Measurements from ENCODE around the gene RNASET2. TPM values are rescaled to one million over a fixed set of nuclear protein-coding genes. Genes with fewer than 3 reads are reported as not detected.

Gene RNASET2
- polyA plus RNA-seq, 3 donors = 432 to 562 (median 493) TPM

DNA sequence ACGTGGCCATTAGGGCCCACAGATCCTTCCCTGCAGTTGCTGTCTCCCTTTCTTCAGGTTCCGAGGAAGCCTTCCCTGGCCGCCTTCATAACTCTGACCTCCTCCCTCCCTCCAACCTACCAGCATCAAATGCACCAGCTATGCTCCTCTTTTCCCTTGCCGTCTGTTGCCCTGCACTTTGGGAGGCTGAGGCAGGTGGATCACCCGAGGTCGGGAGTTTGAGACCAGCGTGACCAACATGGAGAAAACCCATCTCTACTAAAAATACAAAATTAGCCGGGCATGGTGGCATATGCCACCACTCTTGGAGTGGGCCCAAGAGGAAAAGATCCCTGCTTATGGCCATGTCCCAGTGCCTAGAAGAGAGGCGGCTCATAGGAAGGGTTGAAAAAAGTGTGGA is 31.8 kb downstream of the RNASET2 start:
- Mint-ChIP-seq H3K4me1 (no peaks in the 10 kb centered on the region), H3K9me3 (no peaks in the 10 kb centered on the region), H3K27ac (peak overlapping the region in 1 of 7 donors; percentile 1), H3K36me3 (peaks cover 39 to 49% of the 10 kb centered on the region in 2 donors), H3K27me3 (ENCODE audit: low read depth in 3 of 3) (no peaks in the 10 kb centered on the region), H3K4me3 (no peak overlapping the region)
- Histone ChIP-seq H3K36me3 (replicated peaks in 1 of 2; ENCODE audit: control insufficient read depth in 1 of 2, insufficient read depth in 2 of 2, low read length in 2 of 2) (peaks cover 26 to 32% of the 10 kb centered on the region in 2 donors), H3K4me3 (replicated peaks in 1 of 3; ENCODE audit: low read depth in 2 of 3, low read length in 3 of 3) (no peak overlapping the region), H2AFZ (ENCODE audit: insufficient read depth, low read depth, low read length, poor library complexity, severe bottlenecking) (no peak overlapping the region), H3K79me2 (ENCODE audit: insufficient read depth, low read length) (no peaks in the 10 kb centered on the region), H3K9ac (ENCODE audit: insufficient read depth, low read length, poor library complexity, severe bottlenecking) (no peak overlapping the region), H4K20me1 (ENCODE audit: insufficient read depth, low read length) (peaks cover 45% of the 10 kb centered on the region), H3K9me3 (replicated peaks in 1 of 2; ENCODE audit: control insufficient read depth in 1 of 2, insufficient read depth in 1 of 2, low read length in 2 of 2) (no peaks in the 10 kb centered on the region), H3K27me3 (ENCODE audit: control insufficient read depth in 2 of 2, insufficient read depth in 2 of 2, low read length in 2 of 2) (peaks cover 0 to 4% of the 10 kb centered on the region in 2 donors), H3K27ac (ENCODE audit: low read depth in 1 of 2, low read length in 2 of 2) (no peak overlapping the region), H3K4me2 (replicated peaks; ENCODE audit: extremely low read depth, low read length, poor library complexity, severe bottlenecking) (no peak overlapping the region), H3K4me1 (ENCODE audit: control insufficient read depth in 1 of 2, insufficient read depth in 2 of 2, low read length in 2 of 2) (no peaks in the 10 kb centered on the region)
- no peak for DNase-seq
- 98% methylated on average over 4 of the region's 9 CpGs for WGBS (ENCODE audit: insufficient coverage)
- intact Hi-C loops (cut with micrococcal nuclease) = no loop called here
- TF ChIP-seq, protein P1, sequence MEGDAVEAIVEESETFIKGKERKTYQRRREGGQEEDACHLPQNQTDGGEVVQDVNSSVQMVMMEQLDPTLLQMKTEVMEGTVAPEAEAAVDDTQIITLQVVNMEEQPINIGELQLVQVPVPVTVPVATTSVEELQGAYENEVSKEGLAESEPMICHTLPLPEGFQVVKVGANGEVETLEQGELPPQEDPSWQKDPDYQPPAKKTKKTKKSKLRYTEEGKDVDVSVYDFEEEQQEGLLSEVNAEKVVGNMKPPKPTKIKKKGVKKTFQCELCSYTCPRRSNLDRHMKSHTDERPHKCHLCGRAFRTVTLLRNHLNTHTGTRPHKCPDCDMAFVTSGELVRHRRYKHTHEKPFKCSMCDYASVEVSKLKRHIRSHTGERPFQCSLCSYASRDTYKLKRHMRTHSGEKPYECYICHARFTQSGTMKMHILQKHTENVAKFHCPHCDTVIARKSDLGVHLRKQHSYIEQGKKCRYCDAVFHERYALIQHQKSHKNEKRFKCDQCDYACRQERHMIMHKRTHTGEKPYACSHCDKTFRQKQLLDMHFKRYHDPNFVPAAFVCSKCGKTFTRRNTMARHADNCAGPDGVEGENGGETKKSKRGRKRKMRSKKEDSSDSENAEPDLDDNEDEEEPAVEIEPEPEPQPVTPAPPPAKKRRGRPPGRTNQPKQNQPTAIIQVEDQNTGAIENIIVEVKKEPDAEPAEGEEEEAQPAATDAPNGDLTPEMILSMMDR (IDR thresholded peaks at IDR 0.05) = no peak

DNA sequence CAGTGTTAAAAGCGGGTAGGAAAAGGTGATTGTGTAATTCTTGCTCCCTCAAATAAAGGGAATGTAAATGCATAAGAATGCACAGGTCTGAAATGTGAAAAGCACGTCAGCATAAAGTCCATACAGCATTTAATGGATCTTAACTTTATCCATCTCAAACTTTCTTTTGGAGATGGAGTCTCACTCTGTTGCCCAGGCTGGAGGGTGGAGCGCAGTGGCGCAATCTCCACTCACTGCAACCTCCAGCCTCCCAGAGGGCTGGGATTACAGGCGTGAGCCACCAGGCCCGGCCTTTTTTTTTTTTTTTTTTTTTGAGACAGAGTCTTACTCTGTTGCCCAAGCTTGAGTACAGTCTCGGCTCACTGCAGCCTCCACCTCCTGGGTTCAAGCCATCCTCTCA is 33.4 kb downstream of the RNASET2 start:
- no peaks in the 10 kb centered on the region for H3K4me1 ChIP-seq (ENCODE audit: control insufficient read depth in 1 of 2, insufficient read depth in 2 of 2, low read length in 2 of 2)

More for the DNA sequence above, 33.4 kb downstream of the RNASET2 start:
- peaks cover 0 to 2% (median 0%) of the 10 kb centered on the region in 7 donors for H3K9me3 Mint-ChIP-seq
- Histone ChIP-seq H4K20me1 (ENCODE audit: insufficient read depth, low read length) (peaks cover 29% of the 10 kb centered on the region), H3K4me2 (replicated peaks; ENCODE audit: extremely low read depth, low read length, poor library complexity, severe bottlenecking) (no peak overlapping the region), H3K27me3 (ENCODE audit: control insufficient read depth in 2 of 2, insufficient read depth in 2 of 2, low read length in 2 of 2) (peaks cover 0 to 7% of the 10 kb centered on the region in 2 donors), H3K9me3 (replicated peaks in 1 of 2; ENCODE audit: control insufficient read depth in 1 of 2, insufficient read depth in 1 of 2, low read length in 2 of 2) (no peaks in the 10 kb centered on the region), H3K4me3 (replicated peaks in 1 of 3; ENCODE audit: low read depth in 2 of 3, low read length in 3 of 3) (no peak overlapping the region), H3K9ac (ENCODE audit: insufficient read depth, low read length, poor library complexity, severe bottlenecking) (no peak overlapping the region), H2AFZ (ENCODE audit: insufficient read depth, low read depth, low read length, poor library complexity, severe bottlenecking) (no peak overlapping the region), H3K36me3 (replicated peaks in 1 of 2; ENCODE audit: control insufficient read depth in 1 of 2, insufficient read depth in 2 of 2, low read length in 2 of 2) (peaks cover 10 to 16% of the 10 kb centered on the region in 2 donors), H3K27ac (ENCODE audit: low read depth in 1 of 2, low read length in 2 of 2) (no peak overlapping the region), H3K79me2 (ENCODE audit: insufficient read depth, low read length) (no peaks in the 10 kb centered on the region)
- no peak for DNase-seq
- H3K36me3 Mint-ChIP-seq = peaks cover 23 to 33% of the 10 kb centered on the region in 2 donors
- H3K27me3 Mint-ChIP-seq (ENCODE audit: low read depth in 3 of 3) = peaks cover 0 to 2% (median 0%) of the 10 kb centered on the region in 3 donors
- intact Hi-C loops (cut with micrococcal nuclease) = no loop called here
- no peak overlapping the region for H3K27ac Mint-ChIP-seq
- WGBS (ENCODE audit: insufficient coverage) = 100% methylated on average over 1 of the region's 7 CpGs
- H3K4me1 Mint-ChIP-seq = no peaks in the 10 kb centered on the region
- H3K4me3 Mint-ChIP-seq = no peak overlapping the region
- TF ChIP-seq, protein P1 (IDR thresholded peaks at IDR 0.05) = no peak

Data from CD14-positive monocyte (primary cell).